Fibroblast of lung (primary cell): ENCODE data around the gene FKBP2. TPM values are rescaled to one million over a fixed set of nuclear protein-coding genes. Genes with fewer than 3 reads are reported as not detected.

ENCODE experiments used
- DNase-seq, 2 donors: peaks; one replicate each; pipeline versions ENCODE4 v3.0.0 to v3.0.0-alpha.2; 2010; ENCODE audit warnings: low read depth in 2 of 2
- H2AFZ ChIP-seq: 2 replicates; pipeline ENCODE4 v1.5.1; 2012; ENCODE audit warnings: low read length, control low read depth, inconsistent platforms
- H3K27ac ChIP-seq: 2 replicates; pipeline ENCODE4 v1.5.1; 2011; ENCODE audit warnings: low read length, control low read depth; ENCODE audit not compliant: insufficient read depth
- H3K27me3 ChIP-seq: 2 replicates; pipeline ENCODE4 v1.5.1; 2011; ENCODE audit warnings: mild to moderate bottlenecking, low read length; ENCODE audit not compliant: control insufficient read depth, insufficient read depth
- H3K36me3 ChIP-seq: 2 replicates; pipeline ENCODE4 v1.5.1; 2011; ENCODE audit warnings: low read length; ENCODE audit not compliant: control insufficient read depth, insufficient read depth
- H3K4me1 ChIP-seq: 2 replicates; pipeline ENCODE4 v1.5.1; 2011; ENCODE audit warnings: low read length; ENCODE audit not compliant: control insufficient read depth, insufficient read depth; ENCODE audit errors: extremely low read depth
- H3K4me2 ChIP-seq: 2 replicates; pipeline ENCODE4 v1.5.1; 2011; ENCODE audit warnings: low read length, control low read depth; ENCODE audit not compliant: insufficient read depth; ENCODE audit errors: extremely low read depth
- H3K4me3 ChIP-seq, 4 experiments: fragments of 200-600 bp in 1 of 4; sonication (generic) in 1 of 4; replicated peaks in 1 of 4; 2 replicates each; pipeline ENCODE4 v1.5.1; 2011 to 2016; ENCODE audit warnings: low read length in 4 of 4, low read depth in 3 of 4, mild to moderate bottlenecking in 3 of 4, control low read depth in 2 of 4, inconsistent platforms in 1 of 4, mixed read lengths in 1 of 4; ENCODE audit not compliant: insufficient read depth in 1 of 4; ENCODE audit errors: control extremely low read depth in 1 of 4
- H3K79me2 ChIP-seq: 2 replicates; pipeline ENCODE4 v1.5.1; 2012; ENCODE audit warnings: mild to moderate bottlenecking, low read length, inconsistent platforms; ENCODE audit not compliant: control insufficient read depth, insufficient read depth
- H3K9ac ChIP-seq: 2 replicates; pipeline ENCODE4 v1.5.1; 2011; ENCODE audit warnings: mild to moderate bottlenecking, low read length, control low read depth; ENCODE audit not compliant: insufficient read depth
- H3K9me3 ChIP-seq: 2 replicates; pipeline ENCODE4 v1.5.1; 2012; ENCODE audit warnings: low read depth, low read length; ENCODE audit not compliant: control insufficient read depth, insufficient read depth
- H4K20me1 ChIP-seq: 2 replicates; pipeline ENCODE4 v1.5.1; 2011; ENCODE audit warnings: low read length; ENCODE audit not compliant: control insufficient read depth, insufficient read depth; ENCODE audit errors: extremely low read depth
- CTCF ChIP-seq, 2 donors: IDR thresholded peaks in 1 of 2; conservative IDR thresholded peaks in 1 of 2; 1 replicate in 1 of 2; 2 replicates in 1 of 2; pipeline ENCODE4 v1.5.1; 2011 to 2012; ENCODE audit warnings: low read length in 2 of 2, control low read depth in 1 of 2, inconsistent platforms in 1 of 2, low read depth in 1 of 2, mild to moderate bottlenecking in 1 of 2
- EZH2 ChIP-seq: IDR thresholded peaks from 2 replicates; pipeline ENCODE4 v1.5.1; 2012; ENCODE audit warnings: low read length, control low read depth, mild to moderate bottlenecking; ENCODE audit errors: missing control alignments
- polyA plus RNA-seq, 2 donors: library from polyadenylated mRNA; depleted of rRNA in 1 of 2; stranded (reverse) in 1 of 2; unstranded in 1 of 2; fragments of >200 nt; gene quantifications; 2 replicates each; pipeline ENCODE4 v1.2.1, GENCODE V29; 2011 to 2012; ENCODE audit warnings: missing spikeins in 1 of 2
- total RNA-seq: library from RNA; depleted of rRNA; stranded (reverse); fragments of >200 nt; gene quantifications from 2 replicates; pipeline ENCODE4 v1.2.1, GENCODE V29; 2014

Gene FKBP2
- total and polyA plus RNA-seq, 2 donors (not counting 1 experiment from before 2014, with no cell fraction given): 34.7 to 62.9 TPM

- Histone ChIP-seq H3K36me3 (peaks cover 3% of the 10 kb centered on the region), H3K9me3 (no peaks in the 10 kb centered on the region), H3K27ac (peak within 1 kb of the TSS; percentile 85), H3K79me2 (peaks cover 4% of the 10 kb centered on the region), H3K4me1 (peaks cover 7% of the 10 kb centered on the region), H3K9ac (peak within 1 kb of the TSS; percentile 85), H3K27me3 (no peaks in the 10 kb centered on the region), H3K4me2 (peak within 1 kb of the TSS; percentile 98), H4K20me1 (no peaks in the 10 kb centered on the region), H2AFZ (peak within 1 kb of the TSS; percentile 77), H3K4me3 (peak within 1 kb of the TSS; percentile 66 to 85 (median 76))
- no peak for TF ChIP-seq EZH2
- no peak for TF ChIP-seq CTCF (conservative IDR thresholded peaks at IDR 0.05 in 1 of 2, IDR thresholded peaks at IDR 0.05 in 1 of 2; ENCODE audit: low read depth in 1 of 2, low read length in 2 of 2)
- peak; percentile 61 to 63 for DNase-seq
Measured at GRCh38 chr11:64284962-64285884, 44.3 kb downstream of the FKBP2 start, which contains the start of gene GPR137. TSS of gene GPR137 (plus strand) at chr11:64285848. CDS start at chr11:64286525, 677 bp downstream.

GRCh38 chr11:64285885-64286800, 45.2 kb downstream of the FKBP2 start:
- H3K27me3 ChIP-seq: peaks cover 7% of the 10 kb centered on the region
- peak overlapping the region; percentile 86 for H3K4me2 ChIP-seq
- peak overlapping the region; percentile 85 for H3K27ac ChIP-seq
- H4K20me1 ChIP-seq: no peaks in the 10 kb centered on the region
- peaks cover 4% of the 10 kb centered on the region for H3K79me2 ChIP-seq
- H3K9me3 ChIP-seq: no peaks in the 10 kb centered on the region
- H2AFZ ChIP-seq: peak overlapping the region; percentile 34
- peaks cover 7% of the 10 kb centered on the region for H3K4me1 ChIP-seq
- H3K36me3 ChIP-seq: peaks cover 3% of the 10 kb centered on the region
- TF ChIP-seq CTCF (conservative IDR thresholded peaks at IDR 0.05 in 1 of 2, IDR thresholded peaks at IDR 0.05 in 1 of 2; ENCODE audit: low read depth in 1 of 2, low read length in 2 of 2) (no peak), EZH2 (no peak)
- H3K4me3 ChIP-seq: peak overlapping the region; percentile 49 to 85 (median 68)
- no peak for DNase-seq
- H3K9ac ChIP-seq: peak overlapping the region; percentile 85

- DNase-seq: no peak
- Histone ChIP-seq H3K36me3 (peaks cover 3% of the 10 kb centered on the region), H3K4me3 (no peak overlapping the region), H3K9ac (no peak overlapping the region), H3K4me1 (peaks cover 7% of the 10 kb centered on the region), H4K20me1 (no peaks in the 10 kb centered on the region), H3K4me2 (no peak overlapping the region), H2AFZ (no peak overlapping the region), H3K27ac (no peak overlapping the region), H3K27me3 (peaks cover 9% of the 10 kb centered on the region), H3K79me2 (peaks cover 4% of the 10 kb centered on the region), H3K9me3 (no peaks in the 10 kb centered on the region)
- TF ChIP-seq EZH2 (no peak), CTCF (conservative IDR thresholded peaks at IDR 0.05 in 1 of 2, IDR thresholded peaks at IDR 0.05 in 1 of 2; ENCODE audit: low read depth in 1 of 2, low read length in 2 of 2) (no peak)
Measured at GRCh38 chr11:64286801-64287159, 45.9 kb downstream of the FKBP2 start.
